OCI-M2 (cell line): ENCODE measurements around the gene NCOA5.

ENCODE experiments used
- DNase-seq: peaks from one replicate; lab custom pipeline; 2025; ENCODE audit not compliant: unreplicated experiment; lab: John Stamatoyannopoulos, UW

The NCOA5 gene

DNA sequence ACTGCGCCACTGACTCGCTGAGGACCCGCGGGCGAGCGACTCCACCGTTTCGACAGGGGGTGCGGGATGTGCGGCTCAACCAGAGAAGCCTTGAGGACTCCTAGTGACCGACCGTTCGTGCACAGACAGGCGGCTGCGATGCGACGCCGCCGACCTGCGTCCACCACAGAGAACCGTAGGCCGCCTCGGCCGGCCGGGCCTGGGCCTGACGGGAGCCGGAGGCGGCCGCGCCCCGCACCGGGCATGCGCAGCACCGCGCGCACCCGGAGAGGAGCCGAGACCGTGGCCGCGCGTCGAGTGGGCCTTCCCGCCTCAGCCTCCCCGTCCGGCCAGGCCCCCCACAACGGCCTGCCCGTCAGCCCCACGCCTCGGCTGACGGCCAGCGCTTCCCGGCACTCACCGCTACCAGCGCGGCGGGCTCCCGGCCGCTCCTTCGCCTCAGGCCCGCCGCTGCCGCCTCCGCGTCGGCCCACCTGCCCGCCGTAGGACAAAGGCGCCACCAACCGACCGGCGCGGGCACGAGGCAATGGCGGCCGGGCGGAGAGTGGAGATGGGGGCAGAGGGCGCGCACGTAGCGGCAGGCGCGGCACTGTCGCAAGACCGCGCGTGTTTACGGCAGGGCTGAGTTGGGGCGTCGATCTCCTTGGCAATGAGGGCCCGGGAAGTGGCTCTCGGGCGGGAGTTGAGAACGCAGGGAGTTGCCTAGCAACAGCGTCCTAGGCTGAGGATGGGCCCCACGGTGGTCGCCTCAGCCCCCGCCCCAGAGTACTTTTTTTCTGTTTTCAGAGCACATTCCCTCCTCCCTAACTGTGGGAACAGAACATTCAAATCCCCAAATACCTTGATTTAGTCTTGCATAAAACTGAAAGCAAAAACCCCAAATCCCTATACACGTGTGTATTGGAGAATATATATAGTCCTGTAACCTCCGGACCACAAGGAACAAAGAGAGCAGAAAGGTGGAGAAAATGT is at the start of gene NCOA5:
TSS of gene NCOA5 (minus strand) at position 546 of the 972 bp plus-strand sequence. CDS start 10,538 bp downstream, outside the sequence.
- peak; percentile 88 for DNase-seq

DNA sequence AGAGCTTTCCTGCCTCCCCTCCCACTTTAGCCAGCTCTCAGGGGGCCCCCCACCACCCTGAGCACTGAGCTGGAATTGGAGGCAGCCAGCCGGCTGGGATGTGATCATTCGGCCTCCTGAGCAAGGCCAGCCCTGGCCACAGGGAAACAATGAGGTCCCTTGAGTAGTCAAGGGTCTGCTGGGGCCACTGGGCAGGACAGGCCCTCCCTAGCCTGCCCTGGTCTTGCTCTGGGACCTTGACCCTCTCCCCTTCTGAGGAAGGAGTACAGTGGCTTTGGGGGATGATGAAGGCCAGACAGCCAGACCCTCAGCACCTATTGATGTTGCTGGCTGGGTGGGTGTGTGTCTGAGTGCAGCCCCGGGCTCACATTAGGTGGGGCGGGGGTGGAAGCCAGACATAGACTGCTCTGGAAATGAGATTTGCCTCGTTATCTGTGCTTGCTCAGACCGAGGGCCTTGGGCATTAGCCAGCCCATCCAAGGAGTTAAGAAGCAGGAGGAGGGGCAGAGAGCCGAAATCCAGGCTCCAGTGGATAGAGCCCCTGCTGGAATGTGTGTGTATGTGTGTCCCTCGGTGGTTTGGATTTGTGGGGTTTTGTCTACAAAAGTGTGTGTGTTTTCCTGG is 49.6 kb upstream of the NCOA5 start:
- DNase-seq = no peak

DNA sequence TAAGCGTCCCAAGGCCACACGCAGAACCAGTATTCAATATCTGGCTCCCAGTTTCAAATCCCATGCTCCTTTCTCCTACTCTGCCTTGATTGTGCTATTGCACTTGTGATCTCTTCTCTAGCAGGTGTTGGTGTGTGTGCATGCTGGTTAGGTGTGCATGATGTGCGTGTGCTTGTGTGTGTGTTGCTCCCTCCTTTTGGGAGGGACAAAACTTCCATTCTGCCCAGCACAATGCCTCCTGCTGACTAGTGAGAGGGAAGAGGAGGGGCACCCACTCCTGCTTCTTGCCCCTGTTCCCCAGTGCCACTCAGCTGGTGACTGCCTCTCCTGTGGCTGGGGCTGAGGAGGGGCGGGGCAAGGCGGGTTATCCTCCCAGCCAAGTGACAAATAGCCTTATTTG is 48.1 kb upstream of the NCOA5 start:
- no peak for DNase-seq

DNA sequence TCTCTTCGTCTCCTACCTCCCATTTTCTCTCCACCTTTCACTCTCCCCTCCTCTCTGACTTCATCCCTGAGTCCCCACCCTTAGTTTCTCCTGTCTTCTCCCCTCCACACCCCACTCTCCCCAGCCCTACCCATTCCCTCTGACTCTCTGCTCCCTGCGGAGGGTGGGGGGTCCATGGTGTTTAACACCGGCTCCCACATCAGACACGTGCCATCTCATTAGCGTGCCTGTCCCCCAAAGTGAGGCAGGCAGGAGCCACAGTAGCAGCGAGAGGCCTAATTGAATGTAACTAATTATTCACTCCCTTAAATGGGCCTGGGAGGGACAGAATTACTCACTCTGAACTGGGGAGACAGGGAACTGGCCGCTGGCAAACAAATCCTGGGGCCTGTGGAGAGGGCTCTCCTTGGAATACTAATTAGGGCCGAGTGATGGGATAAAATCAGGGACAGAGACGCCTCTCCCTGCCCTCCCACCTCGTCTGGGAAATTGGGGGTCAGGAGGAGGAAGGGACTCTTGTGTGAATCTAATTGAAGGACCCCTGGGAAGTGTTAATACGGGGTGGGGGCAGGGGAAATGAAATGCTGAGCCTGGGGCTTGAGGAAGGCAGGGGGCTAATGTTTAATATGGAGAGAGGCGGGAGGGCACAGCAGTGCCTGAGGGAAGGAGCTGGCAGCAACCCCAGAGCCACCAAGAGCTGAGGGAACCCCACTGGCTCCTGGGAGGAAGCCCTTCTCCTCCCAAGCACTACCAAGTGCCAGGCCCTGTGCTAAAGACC is 46.3 kb upstream of the NCOA5 start:
- DNase-seq = no peak

DNA sequence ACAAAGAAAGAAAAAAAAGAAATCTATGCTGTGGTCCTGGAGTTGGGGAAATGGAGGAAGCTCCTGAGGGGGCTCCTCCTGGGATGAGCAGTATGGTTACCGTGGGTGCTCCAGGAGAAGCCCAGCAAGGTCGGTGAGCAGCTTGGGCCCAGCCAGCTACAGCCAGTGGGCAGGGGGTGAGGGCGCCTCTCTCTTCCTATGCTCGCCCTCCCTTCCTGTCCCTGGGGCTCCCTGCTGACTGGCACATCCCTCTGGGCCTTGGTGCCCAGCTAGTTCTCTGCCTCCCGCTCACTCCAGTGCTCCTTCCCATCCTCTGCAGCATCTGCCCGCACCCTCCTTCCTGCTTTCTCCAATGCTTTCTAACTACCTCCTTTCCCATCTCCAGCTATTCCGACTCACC is 45.0 kb upstream of the NCOA5 start:
- no peak for DNase-seq

DNA sequence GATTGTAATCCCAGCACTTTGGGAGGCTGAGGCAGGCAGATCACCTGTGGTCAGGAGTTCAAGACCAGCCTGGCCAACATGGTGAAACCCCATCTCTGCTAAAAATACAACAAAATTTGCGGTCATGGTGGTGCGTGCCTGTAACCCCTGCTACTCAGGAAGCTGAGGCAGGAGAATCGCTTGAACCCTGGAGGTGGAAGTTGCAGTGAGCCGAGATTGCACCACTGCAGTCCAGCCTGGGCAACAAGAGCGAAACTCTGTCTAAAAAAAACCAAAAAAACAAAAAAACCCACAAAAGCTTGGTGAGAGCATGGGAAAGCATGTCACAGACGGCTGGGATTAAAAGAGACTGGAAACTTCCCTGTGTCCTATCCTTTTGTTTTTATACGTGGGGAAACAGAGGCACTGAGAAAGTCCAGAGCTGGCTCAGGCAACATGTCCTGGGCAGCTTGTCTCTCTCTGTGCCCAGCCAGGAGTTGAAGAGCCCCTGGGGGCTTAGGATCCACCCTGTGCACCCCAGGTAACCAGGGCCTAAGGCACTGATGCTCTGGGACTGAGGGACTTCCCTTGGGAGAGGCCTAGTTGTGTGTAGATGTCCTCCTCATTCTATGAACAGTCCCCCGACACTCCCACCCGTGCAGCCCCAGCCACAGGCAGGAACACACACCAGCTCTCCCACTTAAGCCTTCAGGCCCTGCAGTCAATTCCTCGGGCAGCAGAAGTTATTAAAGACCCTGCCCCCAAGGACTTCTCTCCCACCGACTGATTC is 44.3 kb upstream of the NCOA5 start:
- DNase-seq = no peak

DNA sequence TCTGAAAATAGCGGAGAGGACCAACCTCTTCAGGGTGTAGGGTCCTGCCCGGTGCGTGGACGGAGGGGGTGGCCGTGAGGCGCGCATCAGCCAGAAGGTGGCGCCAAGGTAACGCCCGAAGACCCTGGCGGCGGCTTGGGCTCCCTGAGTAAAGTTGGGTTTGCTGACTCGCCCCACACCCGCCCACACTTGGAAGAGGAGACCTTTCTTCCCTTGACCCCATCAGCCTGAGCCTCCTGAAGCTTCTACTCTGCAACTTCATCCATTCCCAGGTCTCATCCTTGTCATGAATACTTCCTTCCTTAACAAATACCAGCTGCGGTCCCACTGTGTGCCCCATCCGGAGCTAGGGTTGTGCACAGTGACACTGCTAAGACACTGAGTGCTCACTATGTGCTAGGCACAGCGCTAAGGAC is 43.0 kb upstream of the NCOA5 start:
- peak; percentile 22 for DNase-seq

DNA sequence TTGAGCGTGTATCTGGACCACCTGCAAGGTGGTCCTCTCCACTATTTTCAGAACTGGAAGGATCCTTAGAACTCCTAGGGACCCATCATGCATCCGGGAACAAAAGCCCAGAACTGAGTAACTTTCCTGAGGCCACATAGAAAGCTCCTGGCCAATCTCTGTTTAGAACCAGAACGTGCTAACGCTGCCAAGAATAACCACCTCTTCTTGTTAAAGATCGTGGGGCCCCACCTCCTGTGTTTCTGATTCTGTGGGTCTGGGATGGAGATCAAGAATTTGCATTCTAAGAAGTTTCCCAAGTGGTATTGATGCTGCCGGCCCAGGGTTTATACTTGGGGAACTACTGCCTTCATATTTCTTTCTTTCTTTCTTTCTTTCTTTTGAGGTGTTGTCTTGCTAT is 41.6 kb upstream of the NCOA5 start:
- DNase-seq = no peak

DNA sequence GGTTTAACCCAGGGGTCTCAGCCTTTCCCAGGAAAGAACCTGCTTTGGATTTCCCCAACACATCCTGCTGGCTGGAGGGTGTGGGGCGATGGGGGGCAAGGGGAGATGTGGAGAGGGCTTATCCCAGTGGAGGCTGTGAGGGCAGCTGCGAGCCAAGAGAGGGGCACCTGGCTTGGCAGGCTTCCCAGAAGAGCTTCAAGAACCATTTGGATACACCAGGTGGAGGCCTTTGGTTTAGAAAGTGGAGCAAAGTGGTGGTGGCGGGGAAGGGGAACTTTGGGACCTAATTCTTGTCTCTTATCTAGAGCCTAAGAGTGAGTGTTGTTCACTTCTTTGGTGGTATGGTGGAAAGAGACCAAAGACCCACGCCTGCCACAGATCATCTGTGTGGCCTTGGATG is 40.8 kb upstream of the NCOA5 start:
- DNase-seq = no peak

DNA sequence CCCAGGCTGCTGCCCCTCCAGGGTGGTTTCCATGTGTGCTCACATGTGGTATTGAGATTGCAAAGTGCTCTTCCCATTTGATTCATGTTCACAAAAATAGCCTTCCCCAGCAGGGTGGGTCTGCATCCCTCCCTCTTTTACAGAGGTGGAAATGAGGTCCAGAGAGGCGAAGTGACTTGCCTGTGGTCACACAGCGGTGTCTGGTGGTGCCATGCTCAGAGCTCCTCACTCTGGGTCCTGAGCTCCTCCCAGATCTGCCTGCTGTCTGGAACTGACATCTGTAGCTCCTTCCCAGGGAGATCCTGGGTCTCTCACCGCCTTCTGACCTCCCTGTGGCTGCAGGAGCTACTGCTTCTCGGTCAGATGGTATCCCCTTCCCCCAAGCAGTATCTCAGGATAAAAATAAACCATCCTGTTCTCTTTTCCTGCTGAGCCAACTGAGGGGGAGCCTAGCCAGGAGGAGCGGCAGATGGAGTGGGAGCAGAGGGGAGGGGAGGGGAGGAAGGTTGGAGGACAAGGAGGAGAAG is 40.3 kb upstream of the NCOA5 start:
- DNase-seq = no peak

DNA sequence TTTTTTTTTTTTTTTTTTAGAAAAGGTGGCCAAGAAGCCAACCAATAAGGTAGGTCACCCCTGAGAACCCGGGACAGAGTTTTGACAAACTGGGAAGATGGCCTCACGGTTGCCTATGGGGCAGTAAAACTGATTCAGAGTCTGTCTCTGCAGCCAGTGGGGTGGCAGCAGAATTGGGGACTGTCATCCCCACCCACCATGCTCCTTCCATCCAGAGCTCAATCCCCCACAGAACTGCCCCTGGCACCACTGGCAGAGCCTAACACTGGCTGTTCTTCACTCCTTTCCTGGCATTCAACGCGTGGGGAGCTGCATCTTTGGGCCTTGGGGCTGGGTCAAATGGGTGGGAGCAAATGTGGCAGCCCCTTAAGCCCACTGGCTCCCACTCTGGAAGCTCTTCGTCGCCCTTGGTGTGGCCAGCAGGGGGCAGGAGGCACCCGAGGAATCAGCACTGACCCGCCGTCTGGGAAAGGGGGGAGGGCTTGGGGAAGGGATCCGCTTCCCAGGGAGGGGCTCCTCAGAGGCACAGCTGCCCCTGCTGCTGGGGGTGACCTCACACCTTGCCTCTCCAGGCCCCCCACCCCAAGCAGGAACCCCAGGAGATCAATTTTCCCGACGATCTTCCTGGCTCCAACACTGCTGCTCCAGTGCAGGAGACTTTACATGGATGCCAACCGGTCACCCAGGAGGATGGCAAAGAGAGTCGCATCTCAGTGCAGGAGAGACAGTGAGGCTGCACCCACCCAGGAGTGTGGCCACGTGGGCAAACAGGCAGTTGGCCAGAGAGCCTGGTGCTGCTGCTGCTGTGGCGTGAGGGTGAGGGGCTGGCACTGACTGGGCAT is 38.8 kb upstream of the NCOA5 start:
- no peak for DNase-seq

DNA sequence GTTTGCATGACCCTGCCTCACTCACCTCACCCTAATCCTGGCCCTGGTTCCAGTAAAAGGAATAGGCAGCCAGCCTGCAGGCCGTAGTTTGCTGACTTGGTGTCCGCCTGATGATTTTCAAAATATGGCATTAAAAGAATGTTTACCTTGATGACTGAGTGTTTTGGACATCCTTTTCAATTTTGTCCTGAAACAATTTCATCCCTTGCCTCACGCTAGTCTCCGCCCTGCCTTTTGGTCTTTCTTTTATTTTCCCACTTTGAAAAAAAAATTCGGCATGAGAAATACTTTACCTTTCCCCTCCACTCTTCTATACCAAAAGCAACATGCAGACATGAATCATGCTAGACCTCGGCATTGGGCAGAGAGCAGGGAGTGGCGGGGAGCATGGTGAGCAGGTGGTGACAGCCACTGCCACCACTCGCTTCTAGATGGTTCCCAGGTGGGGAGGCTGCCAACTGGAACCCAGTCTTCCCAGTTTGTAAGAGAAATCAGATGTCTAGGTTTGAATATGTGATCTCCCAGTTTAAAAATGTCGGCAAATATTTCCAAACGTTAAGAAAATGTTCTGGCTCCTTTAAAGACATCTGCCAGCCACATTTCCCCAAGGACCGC is 37.7 kb upstream of the NCOA5 start:
- DNase-seq = no peak

DNA sequence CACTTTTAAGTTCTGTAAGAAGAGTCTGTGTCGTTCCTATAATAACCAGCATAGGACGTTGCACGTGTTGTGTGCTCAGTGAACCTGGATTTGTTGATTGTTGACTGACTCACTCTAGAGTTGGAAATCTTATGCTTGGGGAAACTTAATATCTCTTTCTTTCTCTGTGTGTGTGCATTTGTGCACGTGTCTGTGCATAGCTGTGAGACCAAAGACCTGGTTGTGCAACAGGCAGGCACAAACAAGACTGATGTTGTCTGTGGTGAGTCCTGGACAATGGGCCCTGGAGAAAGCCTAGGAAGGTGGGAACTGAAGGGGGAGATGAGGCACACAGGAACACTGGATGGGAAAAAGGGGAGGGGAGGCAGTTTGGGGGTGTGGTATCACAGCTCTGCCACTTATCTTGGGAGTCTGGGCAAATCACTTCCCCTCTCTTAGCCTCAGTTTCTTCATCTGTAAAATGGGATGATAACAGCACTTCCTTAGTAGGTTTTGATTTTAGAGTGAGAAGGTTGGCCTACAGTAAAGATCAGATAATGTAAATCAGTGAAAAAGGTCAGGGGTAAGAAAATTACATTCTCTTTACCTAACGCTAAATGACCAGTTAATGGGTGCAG is 36.8 kb upstream of the NCOA5 start:
- DNase-seq = no peak

DNA sequence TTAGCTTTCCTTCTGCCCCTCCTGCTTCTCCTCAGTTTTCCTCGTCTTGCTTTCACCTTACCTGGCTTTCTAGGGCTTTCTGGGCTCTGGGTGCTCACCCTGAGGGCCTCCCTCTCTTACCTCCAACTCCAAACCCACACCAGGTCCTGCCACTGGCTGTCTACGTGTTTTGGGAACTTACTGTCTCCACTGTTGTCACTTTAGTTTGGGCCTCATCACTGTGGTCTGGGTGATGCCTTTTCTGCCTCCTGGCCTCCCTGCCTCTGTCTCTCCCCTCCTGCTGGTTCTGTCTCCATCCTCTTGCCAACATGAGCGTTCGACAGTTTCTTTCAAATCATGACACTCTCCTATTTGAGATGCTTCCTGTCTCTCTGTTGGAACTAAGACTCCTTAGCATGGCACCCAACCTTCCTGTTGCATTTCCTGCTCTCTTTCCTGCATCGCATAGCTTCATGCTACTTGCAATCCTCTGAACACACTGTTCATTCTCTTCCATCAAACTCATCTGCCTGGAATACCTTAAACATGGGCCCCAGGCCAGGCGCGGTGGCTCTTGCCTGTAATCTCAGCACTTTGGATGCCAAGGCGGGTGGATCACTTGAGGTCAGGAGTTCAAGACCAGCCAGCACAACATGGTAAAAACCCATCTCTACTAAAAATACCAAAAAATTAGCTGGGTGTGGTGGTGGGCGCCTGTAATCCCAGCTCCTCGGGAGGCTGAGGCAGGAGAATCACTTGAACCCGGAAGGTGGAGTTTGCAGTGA is 33.9 kb upstream of the NCOA5 start:
- no peak for DNase-seq

DNA sequence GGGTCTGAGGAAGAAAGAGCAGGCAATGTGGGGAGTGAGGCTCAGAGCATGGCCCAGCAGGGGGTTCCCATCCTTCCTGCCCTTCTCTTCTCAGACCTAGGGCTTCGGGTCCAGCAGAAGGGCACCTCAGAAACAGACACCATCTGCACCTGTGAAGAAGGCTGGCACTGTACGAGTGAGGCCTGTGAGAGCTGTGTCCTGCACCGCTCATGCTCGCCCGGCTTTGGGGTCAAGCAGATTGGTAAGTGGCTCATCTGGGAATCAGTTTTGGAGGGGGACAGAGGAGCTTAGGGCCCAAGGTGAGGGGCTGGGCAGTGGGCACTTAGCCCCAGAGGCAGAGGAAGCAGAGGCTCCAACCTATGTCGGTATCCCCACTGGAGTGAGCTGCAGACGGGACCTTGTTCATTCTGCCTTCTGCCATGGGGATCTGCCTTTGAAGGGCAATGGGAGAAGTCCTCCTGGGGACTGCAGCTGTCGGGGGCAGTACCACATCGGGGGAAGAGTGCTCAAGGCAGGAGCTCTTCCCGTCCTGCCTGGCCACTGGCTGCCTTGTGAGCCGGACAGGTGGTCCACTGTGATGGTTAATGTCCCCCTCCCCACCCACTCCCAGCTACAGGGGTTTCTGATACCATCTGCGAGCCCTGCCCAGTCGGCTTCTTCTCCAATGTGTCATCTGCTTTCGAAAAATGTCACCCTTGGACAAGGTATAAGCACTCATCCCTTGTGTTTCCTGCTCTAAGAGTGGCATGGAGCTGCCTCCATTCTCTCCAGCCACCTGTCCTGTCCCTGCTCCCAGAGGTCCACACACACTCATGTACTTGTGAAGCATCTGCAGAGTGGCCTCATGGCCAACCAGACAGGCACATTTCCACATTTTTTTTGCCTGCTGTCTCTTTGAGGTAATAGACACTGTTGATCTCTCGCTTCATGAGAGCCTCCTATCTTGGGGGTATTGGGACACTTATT is 33.0 kb upstream of the NCOA5 start:
- no peak for DNase-seq

DNA sequence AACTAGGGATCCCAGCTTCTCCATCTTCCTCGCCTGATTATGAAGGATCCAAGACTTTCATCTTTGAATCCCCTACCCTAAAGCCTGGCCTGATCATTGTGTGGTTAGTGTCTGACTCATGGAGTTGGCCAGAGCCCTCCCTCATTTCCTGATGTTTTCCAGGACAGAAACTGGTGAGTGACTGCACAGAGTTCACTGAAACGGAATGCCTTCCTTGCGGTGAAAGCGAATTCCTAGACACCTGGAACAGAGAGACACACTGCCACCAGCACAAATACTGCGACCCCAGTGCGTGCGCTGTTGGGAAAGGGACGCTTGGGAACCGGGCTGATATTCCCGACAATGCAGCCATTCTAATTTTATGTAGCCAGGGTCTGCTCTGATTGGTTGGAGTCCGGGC is 32.3 kb upstream of the NCOA5 start:
- DNase-seq = no peak
